ENCODE results near the gene SNX20.

GRCh38 chr16:50641818-50642187 lies 39.3 kb downstream of the SNX20 start:
- TF ChIP-seq POLR2A (IDR thresholded peaks at IDR 0.05) (no peak), CTCF (IDR thresholded peaks at IDR 0.05) (no peak)
